ENCODE measurements around the gene ACSL4.

- no peak for TF ChIP-seq CTCF (IDR thresholded peaks at IDR 0.05)
- no peak for TF ChIP-seq POLR2AphosphoS5 (IDR thresholded peaks at IDR 0.05; ENCODE audit: insufficient read depth in 1 of 2, low read depth in 1 of 2)
- no peak for TF ChIP-seq POLR2A (IDR thresholded peaks at IDR 0.05)
Observed at GRCh38 chrX:109714340-109714958, 18.6 kb downstream of the ACSL4 start.

All from vagina (tissue), 2 donors.